Spleen (tissue), 7 donors: ENCODE data around the gene ALG6.
A peak's percentile ranks its signal among the peaks of the same experiment; 100 is the strongest.

ENCODE experiments used
- POLR2A ChIP-seq, 3 donors: fragments of 450-650 bp; IDR thresholded peaks; one replicate each; pipeline ENCODE4 v1.5.1; 2017; ENCODE audit warnings: antibody characterized with exemption in 3 of 3, mild to moderate bottlenecking in 1 of 3
- POLR2AphosphoS5 ChIP-seq, 3 donors: sonication (generic); formaldehyde crosslinking; IDR thresholded peaks; one replicate each; pipeline ENCODE4 v1.5.1; 2017; ENCODE audit warnings: antibody characterized with exemption in 3 of 3
- TF ChIP-seq, protein P1 (sequence below), 11 experiments: fragments of 200-600 bp in 7 of 11; fragments of 450-650 bp in 4 of 11; sonication (generic) in 4 of 11; IDR thresholded peaks in 8 of 11; conservative IDR thresholded peaks in 3 of 11; 1 replicate in 7 of 11; 2 replicates in 4 of 11; pipeline versions ENCODE4 v1.4.0 to v1.8.0; 2016 to 2021; ENCODE audit warnings: antibody characterized with exemption in 11 of 11, inconsistent platforms in 4 of 11, mild to moderate bottlenecking in 1 of 11
- donor health status: DM: no; HTN: no; CAD: no; lungs with moderate emphysema.
- donor health status: DM: no; HTN: no; CAD: no.
- donor health status: DM: no; HTN: no; CAD: no.

DNA sequence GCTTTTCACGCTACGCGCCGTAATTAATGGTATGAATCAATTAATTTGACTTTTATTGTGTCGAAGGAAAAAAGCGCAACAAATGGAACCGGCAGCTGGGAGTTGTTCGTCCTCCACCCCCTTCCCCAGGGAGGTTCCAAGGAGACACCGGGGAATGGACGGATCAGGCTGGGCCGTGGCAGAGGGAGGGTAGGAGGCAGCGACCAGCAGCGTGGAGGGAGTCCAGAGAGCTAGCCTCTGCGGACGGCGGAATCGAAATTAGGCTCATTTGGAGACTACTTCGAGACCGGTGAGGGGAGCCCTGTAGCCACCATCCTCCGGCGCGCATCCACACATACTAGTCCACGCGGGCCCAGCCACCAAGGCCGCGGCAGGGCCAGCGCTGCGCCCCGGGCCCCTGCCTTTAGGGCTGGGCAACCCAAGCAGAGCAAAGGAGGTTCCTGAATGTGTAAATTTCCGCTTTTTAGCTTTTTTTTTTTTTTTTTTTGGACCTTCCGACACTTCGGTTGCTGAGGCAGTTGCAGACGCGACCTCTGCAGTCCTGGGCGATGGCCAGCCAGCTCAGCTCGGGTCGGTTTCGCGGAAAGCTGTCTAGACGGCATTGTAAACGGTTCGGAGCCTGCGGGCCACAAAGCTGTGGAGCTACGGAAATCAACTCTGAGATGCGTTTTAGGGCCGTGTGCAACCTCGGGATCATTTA, 47.3 kb upstream of the ALG6 start:
- TF ChIP-seq, protein P1, sequence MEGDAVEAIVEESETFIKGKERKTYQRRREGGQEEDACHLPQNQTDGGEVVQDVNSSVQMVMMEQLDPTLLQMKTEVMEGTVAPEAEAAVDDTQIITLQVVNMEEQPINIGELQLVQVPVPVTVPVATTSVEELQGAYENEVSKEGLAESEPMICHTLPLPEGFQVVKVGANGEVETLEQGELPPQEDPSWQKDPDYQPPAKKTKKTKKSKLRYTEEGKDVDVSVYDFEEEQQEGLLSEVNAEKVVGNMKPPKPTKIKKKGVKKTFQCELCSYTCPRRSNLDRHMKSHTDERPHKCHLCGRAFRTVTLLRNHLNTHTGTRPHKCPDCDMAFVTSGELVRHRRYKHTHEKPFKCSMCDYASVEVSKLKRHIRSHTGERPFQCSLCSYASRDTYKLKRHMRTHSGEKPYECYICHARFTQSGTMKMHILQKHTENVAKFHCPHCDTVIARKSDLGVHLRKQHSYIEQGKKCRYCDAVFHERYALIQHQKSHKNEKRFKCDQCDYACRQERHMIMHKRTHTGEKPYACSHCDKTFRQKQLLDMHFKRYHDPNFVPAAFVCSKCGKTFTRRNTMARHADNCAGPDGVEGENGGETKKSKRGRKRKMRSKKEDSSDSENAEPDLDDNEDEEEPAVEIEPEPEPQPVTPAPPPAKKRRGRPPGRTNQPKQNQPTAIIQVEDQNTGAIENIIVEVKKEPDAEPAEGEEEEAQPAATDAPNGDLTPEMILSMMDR (IDR thresholded peaks at IDR 0.05 in 8 of 11, conservative IDR thresholded peaks at IDR 0.05 in 3 of 11) = no peak
- TF ChIP-seq POLR2A (IDR thresholded peaks at IDR 0.05) (no peak), POLR2AphosphoS5 (IDR thresholded peaks at IDR 0.05) (peak in 1 of 3 donors; percentile 21)
